Nephron (organoid): ENCODE data around the gene HOXC9.

Source experiments
- H3K27ac Mint-ChIP-seq, 3 experiments: 2 replicates each; pipeline ENCODE4 v1.8.0; 2020; ENCODE audit warnings: mixed read lengths in 3 of 3, mild to moderate bottlenecking in 2 of 3, moderate library complexity in 1 of 3
- H3K27me3 Mint-ChIP-seq: 2 replicates; pipeline ENCODE4 v1.8.0; 2021; ENCODE audit warnings: low read depth, mild to moderate bottlenecking, moderate library complexity, mixed read lengths
- H3K36me3 Mint-ChIP-seq: 2 replicates; pipeline ENCODE4 v1.8.0; 2020; ENCODE audit warnings: low read depth, mixed read lengths
- H3K4me1 Mint-ChIP-seq: 2 replicates; pipeline ENCODE4 v1.8.0; 2020; ENCODE audit warnings: mixed read lengths
- H3K4me3 Mint-ChIP-seq, 3 experiments: 2 replicates each; pipeline ENCODE4 v1.8.0; 2020; ENCODE audit warnings: mild to moderate bottlenecking in 3 of 3, mixed read lengths in 3 of 3, moderate library complexity in 2 of 3
- H3K9me3 Mint-ChIP-seq: 2 replicates; pipeline ENCODE4 v1.8.0; 2020; ENCODE audit warnings: mixed read lengths
- CTCF ChIP-seq, 3 experiments: fragments of 200-600 bp; sonication (generic); IDR thresholded peaks; one replicate each; pipeline ENCODE4 v1.5.0; 2021; ENCODE audit warnings: antibody characterized with exemption in 3 of 3; ENCODE audit not compliant: unreplicated experiment in 3 of 3

The HOXC9 gene

GRCh38 chr12:53952871-53953734 is 46.9 kb upstream of the HOXC9 start:
- no peaks in the 10 kb centered on the region for H3K36me3 Mint-ChIP-seq
- H3K27me3 Mint-ChIP-seq, result peaks cover 100% of the 10 kb centered on the region
- peaks cover 6% of the 10 kb centered on the region for H3K4me1 Mint-ChIP-seq
- no peaks in the 10 kb centered on the region for H3K9me3 Mint-ChIP-seq
- no peak for TF ChIP-seq CTCF (IDR thresholded peaks at IDR 0.05; ENCODE audit: unreplicated experiment in 3 of 3)
- no peak overlapping the region for H3K4me3 Mint-ChIP-seq
- no peak overlapping the region for H3K27ac Mint-ChIP-seq

- H3K4me3 Mint-ChIP-seq, result no peak overlapping the region
- H3K27me3 Mint-ChIP-seq, result peaks cover 100% of the 10 kb centered on the region
- H3K9me3 Mint-ChIP-seq, result no peaks in the 10 kb centered on the region
- no peak overlapping the region for H3K27ac Mint-ChIP-seq
- peaks cover 6% of the 10 kb centered on the region for H3K4me1 Mint-ChIP-seq
- H3K36me3 Mint-ChIP-seq, result no peaks in the 10 kb centered on the region
- no peak for TF ChIP-seq CTCF (IDR thresholded peaks at IDR 0.05; ENCODE audit: unreplicated experiment in 3 of 3)
Measured at GRCh38 chr12:53953831-53954693, 45.9 kb upstream of the HOXC9 start.

- TF ChIP-seq CTCF (IDR thresholded peaks at IDR 0.05; ENCODE audit: unreplicated experiment in 3 of 3), result no peak
- H3K4me1 Mint-ChIP-seq, result peaks cover 6% of the 10 kb centered on the region
- no peak within 1 kb of the TSS for H3K27ac Mint-ChIP-seq
- no peaks in the 10 kb centered on the region for H3K9me3 Mint-ChIP-seq
- peaks cover 100% of the 10 kb centered on the region for H3K27me3 Mint-ChIP-seq
- H3K4me3 Mint-ChIP-seq, result no peak within 1 kb of the TSS
- H3K36me3 Mint-ChIP-seq, result no peaks in the 10 kb centered on the region
Measured at GRCh38 chr12:53954694-53955035, 45.3 kb upstream of the HOXC9 start, which contains the start of gene HOXC12. TSS of gene HOXC12 (plus strand) at chr12:53954903. CDS start at chr12:53954930, 27 bp downstream.

- peaks cover 6% of the 10 kb centered on the region for H3K4me1 Mint-ChIP-seq
- no peak for TF ChIP-seq CTCF (IDR thresholded peaks at IDR 0.05; ENCODE audit: unreplicated experiment in 3 of 3)
- no peak overlapping the region for H3K4me3 Mint-ChIP-seq
- peaks cover 100% of the 10 kb centered on the region for H3K27me3 Mint-ChIP-seq
- H3K9me3 Mint-ChIP-seq, result no peaks in the 10 kb centered on the region
- no peaks in the 10 kb centered on the region for H3K36me3 Mint-ChIP-seq
- H3K27ac Mint-ChIP-seq, result no peak overlapping the region
Measured at GRCh38 chr12:53955036-53955775, 44.8 kb upstream of the HOXC9 start.

DNA sequence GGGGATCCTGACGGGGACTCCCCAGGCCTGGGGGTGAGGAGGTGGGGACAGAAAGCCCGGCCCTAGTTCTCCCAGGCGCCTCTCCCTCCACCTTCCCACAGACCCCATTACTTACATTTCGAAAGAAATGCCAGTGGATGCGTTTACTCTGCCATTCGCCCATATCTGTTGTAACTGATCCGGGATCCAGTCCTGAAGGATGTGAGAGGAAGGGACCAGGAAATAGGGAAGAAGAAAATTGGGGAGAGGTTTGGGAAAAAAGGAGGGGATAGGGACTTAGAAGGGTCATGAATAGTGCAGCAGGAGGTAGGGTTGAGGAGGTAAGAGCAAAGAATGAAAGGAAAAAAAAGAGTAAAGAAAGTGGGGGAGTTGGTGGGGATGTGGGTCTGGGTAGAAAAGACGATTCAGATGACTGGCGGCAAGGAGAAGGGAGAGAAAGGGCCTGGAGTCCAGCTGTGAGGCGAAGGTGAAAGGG is 44.1 kb upstream of the HOXC9 start:
- no peaks in the 10 kb centered on the region for H3K9me3 Mint-ChIP-seq
- no peak for TF ChIP-seq CTCF (IDR thresholded peaks at IDR 0.05; ENCODE audit: unreplicated experiment in 3 of 3)

More for the DNA sequence above, 44.1 kb upstream of the HOXC9 start:
- Mint-ChIP-seq H3K4me1 (peaks cover 6% of the 10 kb centered on the region), H3K4me3 (no peak overlapping the region), H3K27me3 (peaks cover 100% of the 10 kb centered on the region), H3K27ac (no peak overlapping the region), H3K36me3 (no peaks in the 10 kb centered on the region)
